Measurements from ENCODE around the gene ADORA3.

Gene ADORA3

DNA sequence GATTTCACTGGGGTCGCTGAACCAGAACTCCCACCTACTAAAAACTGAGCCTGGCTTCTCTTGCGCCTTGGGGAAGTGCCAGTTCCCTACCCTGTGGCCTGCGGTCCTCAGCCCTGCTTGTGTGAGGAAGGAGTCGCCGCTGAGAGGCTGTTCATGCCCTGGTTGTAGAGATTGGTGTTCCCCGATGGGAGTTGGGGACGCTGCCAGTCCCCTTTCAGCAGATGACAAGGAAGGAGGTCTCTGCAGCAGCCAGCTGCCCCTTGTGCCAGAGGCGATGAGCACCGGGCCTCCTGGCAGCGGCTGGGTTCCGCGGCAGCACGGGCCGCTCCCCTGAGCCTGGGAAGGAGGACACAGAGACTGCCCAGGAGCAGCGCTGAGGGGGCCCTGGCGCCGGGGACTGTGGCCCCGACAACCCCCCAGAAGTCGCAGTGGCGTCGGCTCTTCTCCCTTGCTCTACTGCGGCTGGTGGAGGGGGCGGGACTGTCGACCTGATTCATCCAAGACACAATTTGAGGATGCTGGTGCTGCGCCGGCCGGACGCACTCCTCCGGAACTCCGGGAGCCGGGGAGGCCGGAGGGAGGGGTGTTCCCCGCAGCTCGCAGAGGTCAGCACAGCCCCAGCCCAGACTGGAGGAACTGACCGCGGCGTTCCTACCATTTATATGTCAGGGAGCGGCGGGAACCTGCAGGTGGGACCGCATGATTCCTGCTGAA is 12.0 kb upstream of the ADORA3 start:
- peak; percentile 47 for DNase-seq (ENCODE audit: low read depth)
- TF ChIP-seq, protein P1, sequence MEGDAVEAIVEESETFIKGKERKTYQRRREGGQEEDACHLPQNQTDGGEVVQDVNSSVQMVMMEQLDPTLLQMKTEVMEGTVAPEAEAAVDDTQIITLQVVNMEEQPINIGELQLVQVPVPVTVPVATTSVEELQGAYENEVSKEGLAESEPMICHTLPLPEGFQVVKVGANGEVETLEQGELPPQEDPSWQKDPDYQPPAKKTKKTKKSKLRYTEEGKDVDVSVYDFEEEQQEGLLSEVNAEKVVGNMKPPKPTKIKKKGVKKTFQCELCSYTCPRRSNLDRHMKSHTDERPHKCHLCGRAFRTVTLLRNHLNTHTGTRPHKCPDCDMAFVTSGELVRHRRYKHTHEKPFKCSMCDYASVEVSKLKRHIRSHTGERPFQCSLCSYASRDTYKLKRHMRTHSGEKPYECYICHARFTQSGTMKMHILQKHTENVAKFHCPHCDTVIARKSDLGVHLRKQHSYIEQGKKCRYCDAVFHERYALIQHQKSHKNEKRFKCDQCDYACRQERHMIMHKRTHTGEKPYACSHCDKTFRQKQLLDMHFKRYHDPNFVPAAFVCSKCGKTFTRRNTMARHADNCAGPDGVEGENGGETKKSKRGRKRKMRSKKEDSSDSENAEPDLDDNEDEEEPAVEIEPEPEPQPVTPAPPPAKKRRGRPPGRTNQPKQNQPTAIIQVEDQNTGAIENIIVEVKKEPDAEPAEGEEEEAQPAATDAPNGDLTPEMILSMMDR (IDR thresholded peaks at IDR 0.05; ENCODE audit: insufficient read depth, low read depth, low read length, missing control alignments) = no peak

DNA sequence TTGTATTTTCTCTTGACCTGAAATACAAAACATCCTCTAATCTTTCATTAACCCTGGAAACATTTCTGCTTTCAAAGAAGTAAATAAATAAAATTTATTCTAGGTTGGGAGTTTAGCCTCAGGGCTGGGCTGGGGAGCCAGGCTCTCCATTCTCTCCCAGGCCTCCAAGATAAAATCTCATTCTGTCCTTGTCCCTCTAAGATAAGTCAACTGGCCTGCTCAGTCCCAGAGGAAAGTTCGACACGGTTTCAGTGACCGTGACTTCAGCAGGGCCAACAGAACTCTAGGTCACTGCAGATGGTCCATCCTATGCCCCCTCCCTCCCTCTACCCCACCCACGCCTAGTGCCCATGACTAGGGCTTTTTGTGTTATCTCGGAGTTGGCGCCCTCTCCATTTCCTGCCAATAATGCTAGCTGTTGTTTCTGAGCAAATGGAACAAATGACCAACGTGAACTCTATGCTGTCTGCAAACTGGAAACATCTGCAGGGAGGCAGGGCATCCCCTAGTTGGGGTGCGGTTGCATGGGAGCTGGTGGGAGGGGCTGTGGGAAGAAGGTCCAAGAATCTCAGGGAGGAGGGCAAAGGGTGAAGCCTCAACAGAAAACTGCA is 10.1 kb upstream of the ADORA3 start:
- TF ChIP-seq, protein P1 (IDR thresholded peaks at IDR 0.05; ENCODE audit: insufficient read depth, low read depth, low read length, missing control alignments) = no peak
- no peak overlapping the region for H3K4me3 ChIP-seq (ENCODE audit: low read length)
- DNase-seq (ENCODE audit: low read depth) = no peak

More for the DNA sequence above, 12.0 kb upstream of the ADORA3 start:
- H3K4me3 ChIP-seq (ENCODE audit: low read length) = no peak overlapping the region

DNA sequence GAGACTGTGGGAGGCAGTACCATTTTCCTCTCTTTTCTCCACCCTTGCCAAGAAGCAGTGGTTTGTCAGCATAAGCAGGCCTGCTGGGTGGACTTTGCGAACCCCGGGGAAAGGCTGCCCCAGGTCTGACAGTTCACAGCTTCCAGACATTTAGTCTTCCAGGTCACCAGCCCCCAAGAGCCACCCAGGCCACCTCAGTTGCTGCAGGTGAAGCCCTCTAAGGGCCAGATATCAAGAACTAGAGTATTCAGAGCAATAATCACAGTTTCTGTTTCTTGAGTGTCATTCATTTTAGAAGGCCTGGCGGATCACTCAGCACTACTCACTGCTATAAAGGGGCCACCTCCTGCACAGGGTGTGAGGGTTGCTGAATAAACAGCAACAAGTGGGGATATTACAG is 9.5 kb upstream of the ADORA3 start:
- H3K4me3 ChIP-seq (ENCODE audit: low read length) = no peak overlapping the region
- TF ChIP-seq, protein P1 (IDR thresholded peaks at IDR 0.05; ENCODE audit: insufficient read depth, low read depth, low read length, missing control alignments) = no peak
- no peak for DNase-seq (ENCODE audit: low read depth)

DNA sequence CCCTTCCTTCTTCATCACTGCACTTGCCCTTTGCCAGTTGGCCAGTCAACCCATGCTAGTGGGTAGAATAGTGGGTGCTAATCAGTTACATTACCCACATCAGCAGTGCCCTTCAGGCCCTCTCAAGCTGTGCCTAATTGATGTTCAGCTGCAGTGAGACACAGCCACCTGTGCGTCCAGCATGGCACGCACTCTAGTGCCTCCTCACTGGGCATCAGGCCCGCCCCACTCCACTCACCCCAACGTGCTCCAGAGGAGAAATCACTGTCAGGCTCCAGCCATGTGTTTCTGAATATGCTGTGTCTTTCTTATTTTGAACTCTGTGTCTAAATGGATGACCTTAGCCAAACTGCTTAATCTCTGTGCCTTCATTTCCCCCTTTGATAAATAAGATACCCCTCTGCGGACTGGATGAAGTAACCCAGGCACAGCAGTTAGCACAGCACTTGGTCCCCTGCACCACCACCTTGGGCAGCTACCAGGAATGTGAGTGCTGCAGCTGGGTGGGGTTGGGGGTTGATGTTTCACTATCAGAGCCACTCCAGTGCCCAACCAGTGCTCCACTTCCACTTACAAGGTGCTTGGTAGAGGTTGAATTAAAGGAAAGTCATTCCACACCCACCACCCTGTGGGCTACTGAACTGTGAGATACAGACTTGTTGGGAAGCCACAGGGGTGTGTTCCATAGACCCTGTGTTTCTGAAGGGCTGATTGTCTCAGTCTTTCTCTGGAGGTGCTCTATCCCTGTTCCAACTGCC is 8.9 kb upstream of the ADORA3 start:
- no peak for DNase-seq (ENCODE audit: low read depth)
- H3K4me3 ChIP-seq (ENCODE audit: low read length) = no peak overlapping the region
- TF ChIP-seq, protein P1 (IDR thresholded peaks at IDR 0.05; ENCODE audit: insufficient read depth, low read depth, low read length, missing control alignments) = no peak

DNA sequence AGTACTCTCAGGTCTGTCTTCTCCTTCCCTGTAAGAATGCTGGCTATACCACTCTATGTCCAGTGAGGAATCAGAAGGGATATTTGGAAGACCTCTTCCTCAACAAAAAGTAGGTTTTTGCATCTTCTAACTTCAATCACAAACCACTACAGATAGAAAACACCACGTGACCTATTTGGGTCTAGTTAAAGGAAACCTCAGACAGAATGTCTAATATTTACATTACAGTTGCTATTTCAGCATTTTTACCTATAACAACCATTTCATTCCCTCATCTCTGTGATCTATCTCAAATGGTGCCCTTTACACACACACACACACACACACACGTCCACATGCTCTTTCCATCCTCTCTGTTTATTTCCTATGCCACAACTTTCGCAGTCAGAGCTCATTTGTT is 7.9 kb upstream of the ADORA3 start:
- DNase-seq (ENCODE audit: low read depth) = no peak
- H3K4me3 ChIP-seq (ENCODE audit: low read length) = no peak overlapping the region
- TF ChIP-seq, protein P1 (IDR thresholded peaks at IDR 0.05; ENCODE audit: insufficient read depth, low read depth, low read length, missing control alignments) = no peak

DNA sequence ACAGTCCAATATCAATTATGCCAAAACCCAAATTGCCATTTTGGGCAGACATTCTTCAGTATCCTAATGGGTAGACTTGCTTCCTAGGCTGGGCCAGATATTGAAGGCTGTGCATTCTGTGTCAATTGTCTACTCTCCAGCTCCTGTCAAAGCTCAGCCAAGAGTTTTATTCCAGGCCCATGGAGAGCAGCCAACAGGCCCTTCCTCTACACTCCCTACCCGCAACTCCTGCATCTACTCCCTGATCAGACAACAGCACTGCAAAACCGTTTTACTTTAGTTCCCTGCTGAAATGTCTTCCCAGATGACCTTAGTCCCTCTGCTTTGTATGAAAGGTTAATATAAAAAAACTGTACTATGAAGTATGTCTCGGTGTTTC is 6.6 kb upstream of the ADORA3 start:
- H3K4me3 ChIP-seq (ENCODE audit: low read length) = no peak overlapping the region
- TF ChIP-seq, protein P1 (IDR thresholded peaks at IDR 0.05; ENCODE audit: insufficient read depth, low read depth, low read length, missing control alignments) = no peak
- DNase-seq (ENCODE audit: low read depth) = no peak

Data from epithelial cell of esophagus (primary cell).